HL-60 (cell line): ENCODE measurements around the gene ITCH.

ENCODE experiments used
- CTCF ChIP-seq: IDR thresholded peaks from one replicate; pipeline ENCODE4 v1.5.1; 2011; ENCODE audit warnings: low read length, control low read depth, inconsistent platforms; ENCODE audit not compliant: insufficient read depth
- GABPA ChIP-seq: IDR thresholded peaks from 2 replicates; pipeline ENCODE4 v1.6.1; 2012; ENCODE audit warnings: low read depth
- POLR2AphosphoS5 ChIP-seq: IDR thresholded peaks from 2 replicates; pipeline ENCODE4 v1.6.1; 2012; ENCODE audit warnings: low read depth
- REST ChIP-seq: IDR thresholded peaks from 2 replicates; pipeline ENCODE4 v1.6.1; 2012; ENCODE audit warnings: low read depth; ENCODE audit not compliant: insufficient replicate concordance
- SPI1 ChIP-seq: IDR thresholded peaks from 2 replicates; pipeline ENCODE4 v1.6.1; 2012; ENCODE audit warnings: low read depth, mild to moderate bottlenecking, borderline replicate concordance

GRCh38 chr20:34546751-34547181 is 183.7 kb downstream of the ITCH start:
- TF ChIP-seq CTCF, result no peak
- no peak for TF ChIP-seq POLR2AphosphoS5
- no peak for TF ChIP-seq REST
- TF ChIP-seq GABPA, result no peak
- no peak for TF ChIP-seq SPI1
